Left lobe of liver (tissue), 2 donors: ENCODE results near the gene SMIM28. TPM values are rescaled to one million over a fixed set of nuclear protein-coding genes. Genes with fewer than 3 reads are reported as not detected.

Experiments
- ATAC-seq: fragments of 200-7000 bp; cut with Tn5 transposase; one replicate; pipeline ENCODE4 v1.9.1; 2020; ENCODE audit warnings: mild to moderate bottlenecking, moderate library complexity
- DNase-seq: peaks from one replicate; pipeline ENCODE4 v3.0.0-alpha.2; 2020; ENCODE audit warnings: low spot score
- total RNA-seq: library from RNA; stranded (reverse); gene quantifications from one replicate; pipeline ENCODE4 v1.2.1, GENCODE V29; 2021
- donor health status: DM: no; HTN: no; CAD: no; lungs with moderate emphysema.
- donor health status: DM: no; HTN: yes; CAD: no.

The SMIM28 gene
- total RNA-seq, 1 donor from 2014 or later: not detected

DNA sequence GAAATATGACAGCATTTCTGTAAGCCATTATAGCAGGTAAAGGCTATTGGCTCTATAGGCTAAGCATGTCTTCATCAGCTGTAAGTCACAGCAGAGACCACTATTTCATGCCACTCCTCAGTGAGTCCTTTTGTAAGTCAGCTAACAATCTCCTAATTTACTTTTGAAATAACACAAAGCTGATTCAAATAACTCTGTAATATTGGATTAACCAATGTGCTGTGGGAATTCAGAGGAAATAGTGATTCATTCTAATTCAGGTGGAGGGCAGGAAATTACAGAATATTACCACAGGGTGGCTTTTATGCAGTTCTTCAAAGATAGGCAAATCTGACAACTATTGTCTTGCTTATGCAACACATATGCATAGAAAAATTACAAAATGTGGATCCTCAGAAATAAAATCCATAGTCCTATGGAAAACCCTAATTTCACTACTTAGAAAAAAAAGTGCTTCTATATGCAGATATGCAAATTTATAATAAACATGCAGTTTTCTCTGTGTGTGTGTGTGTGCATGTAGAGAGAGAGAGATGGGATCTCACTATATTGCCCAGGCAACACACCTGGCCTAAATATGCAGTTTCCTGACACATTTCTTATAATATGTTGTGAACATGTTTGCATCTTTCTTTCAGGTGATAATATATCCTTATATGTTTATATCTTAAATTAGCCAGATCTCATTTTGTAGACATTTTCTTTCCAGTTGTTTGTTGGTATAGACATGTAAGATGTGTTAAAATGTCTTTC is 4.8 kb upstream of the SMIM28 start:
- no peak for DNase-seq
- ATAC-seq: peak; percentile 42

DNA sequence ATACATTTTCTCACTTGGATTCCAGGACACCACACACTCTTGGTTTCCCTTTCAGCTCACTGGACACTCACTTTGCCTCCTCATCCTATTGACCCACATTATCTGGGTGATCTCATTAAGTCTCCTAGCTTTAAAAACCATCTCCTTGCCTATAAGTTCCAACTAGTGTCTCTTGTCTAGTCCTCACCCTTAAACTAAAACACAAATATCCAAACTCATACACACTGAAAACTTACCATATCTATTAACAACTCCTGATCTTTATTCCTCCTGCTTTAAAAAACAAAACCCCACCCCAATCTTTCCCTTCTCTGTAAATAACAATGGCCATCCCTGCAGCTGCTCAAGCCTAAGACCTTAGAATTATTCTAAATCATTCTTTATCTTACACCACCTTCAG is 3.5 kb upstream of the SMIM28 start:
- DNase-seq (no peak), ATAC-seq (no peak)

DNA sequence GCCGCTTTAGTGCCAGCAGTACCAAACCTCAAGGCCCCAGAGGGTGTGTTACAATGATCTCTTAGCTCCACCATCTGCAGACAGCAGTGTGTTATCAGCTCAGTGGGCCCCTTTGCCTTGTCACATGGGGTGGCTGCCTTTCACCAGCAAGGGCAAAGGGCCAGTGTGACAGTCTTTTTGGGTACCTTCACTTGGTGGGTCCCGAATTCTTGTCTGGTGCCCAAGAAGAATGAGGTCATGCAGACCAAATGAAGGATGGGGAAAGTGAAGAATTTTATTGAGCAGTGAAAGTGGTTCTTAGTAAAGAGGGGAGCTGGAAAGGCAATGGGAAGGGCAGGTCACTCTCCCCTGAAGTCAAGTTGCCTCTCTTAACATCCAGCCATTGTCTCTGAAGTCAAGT is 2.9 kb upstream of the SMIM28 start:
- ATAC-seq (no peak), DNase-seq (no peak)

DNA sequence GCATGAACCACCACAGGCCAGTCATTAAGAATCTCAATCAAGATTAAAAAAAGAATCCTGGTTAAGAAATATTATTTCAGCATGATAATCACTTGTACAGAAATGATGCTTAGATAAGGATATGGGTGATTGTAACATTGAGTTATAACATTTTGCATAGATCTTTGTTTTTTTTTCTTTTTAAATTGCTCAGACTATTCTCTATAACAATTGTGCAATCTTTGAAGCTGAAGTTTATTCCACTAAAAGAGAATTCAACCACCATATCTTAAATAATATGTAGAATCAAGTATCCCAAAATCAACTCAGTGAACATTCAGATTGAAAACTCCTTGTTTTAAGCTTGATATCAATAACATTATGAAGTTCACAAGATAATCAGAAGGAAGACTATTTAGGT is 663 bp upstream of the SMIM28 start:
- no peak for ATAC-seq
- no peak for DNase-seq

DNA sequence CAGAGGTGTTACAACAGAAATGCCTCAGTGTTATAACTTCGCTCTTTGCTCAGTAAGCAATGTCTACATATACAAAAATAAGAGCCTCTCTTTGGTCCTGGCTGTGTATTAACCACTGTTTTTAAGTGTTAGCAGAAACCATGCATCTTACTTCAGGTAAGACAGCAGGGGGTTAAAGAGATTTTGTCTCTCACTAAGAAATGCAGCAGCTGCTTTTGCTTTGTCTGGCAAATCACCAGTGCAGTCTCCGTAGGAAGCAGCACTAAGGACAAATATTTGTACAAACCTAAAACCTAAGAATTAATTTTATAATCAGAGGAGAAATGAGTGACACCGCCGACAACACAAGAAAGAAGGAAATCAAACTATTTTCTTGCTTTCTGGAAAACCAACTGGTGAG is 758 bp downstream of the SMIM28 start:
- DNase-seq: no peak
- peak; percentile 34 for ATAC-seq

DNA sequence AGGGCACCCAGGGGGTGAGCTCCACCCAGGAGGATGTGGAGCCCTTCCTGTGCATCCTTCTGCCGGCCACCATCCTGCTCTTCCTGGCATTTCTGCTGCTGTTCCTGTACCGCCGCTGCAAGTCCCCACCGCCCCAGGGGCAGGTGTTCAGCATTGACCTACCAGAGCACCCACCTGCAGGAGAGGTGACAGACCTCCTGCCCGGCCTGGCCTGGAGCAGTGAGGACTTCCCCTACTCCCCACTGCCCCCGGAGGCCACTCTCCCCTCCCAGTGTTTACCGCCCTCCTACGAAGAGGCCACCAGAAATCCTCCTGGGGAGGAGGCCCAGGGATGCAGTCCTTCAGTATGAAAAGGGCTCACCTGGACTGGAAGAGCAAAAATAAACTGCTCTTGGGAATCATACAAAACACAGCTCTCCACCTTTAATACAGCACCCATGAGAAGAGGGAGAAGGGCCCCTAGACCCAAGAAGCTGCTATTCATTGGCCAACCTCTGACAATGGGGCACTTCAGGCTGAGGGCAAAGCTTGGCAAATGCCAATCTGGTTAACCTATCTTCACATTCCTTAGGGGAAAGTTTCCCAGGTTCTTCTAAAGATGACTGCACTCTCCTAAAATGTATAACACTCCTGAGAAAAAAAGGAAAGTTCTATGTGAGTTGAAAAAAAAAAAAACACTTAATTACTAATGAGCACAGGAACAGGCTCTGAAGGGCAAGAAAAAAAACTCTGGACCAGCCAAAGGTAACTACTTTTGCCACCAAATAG is 5.0 kb downstream of the SMIM28 start:
- no peak for ATAC-seq
- no peak for DNase-seq

DNA sequence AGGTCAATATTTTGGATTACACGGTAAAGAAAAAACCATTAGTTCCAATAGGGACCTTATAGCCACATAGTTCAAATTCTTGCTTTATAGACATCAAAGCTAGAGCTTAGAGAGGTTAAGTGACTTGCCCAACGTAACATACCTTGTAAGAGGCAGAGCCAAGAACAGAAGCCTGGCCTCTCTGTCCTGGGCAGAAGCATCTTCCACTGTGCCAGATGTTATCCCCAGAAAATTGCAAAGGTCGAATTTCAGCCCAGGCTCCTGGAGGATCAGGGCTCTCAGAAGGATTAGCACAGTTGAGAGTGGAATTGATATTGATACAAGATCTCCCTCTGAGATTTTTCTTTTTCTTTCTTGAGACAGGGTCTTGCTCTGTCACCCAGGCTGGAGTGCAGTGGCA is 6.1 kb downstream of the SMIM28 start:
- DNase-seq (no peak), ATAC-seq (no peak)

DNA sequence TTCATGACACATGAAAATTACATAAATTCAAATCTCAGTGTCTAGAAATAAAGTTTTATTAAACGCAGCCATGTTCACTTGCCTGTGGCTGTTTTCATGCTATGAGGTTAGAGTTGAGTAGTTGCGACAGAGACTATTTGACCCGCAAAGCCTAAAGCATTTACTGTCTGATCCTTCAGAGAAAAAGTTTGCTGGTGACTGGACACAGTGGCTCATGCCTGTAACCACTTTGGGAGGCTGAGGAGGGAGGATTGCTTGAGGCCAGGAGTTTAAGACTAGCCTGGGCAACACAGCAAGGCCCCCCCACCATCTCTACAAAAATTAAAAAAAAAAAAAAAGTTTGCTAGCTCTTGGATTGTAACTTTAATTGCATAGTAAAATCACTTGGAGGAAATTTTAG is 9.2 kb downstream of the SMIM28 start:
- ATAC-seq: peak; percentile 57
- DNase-seq: no peak

DNA sequence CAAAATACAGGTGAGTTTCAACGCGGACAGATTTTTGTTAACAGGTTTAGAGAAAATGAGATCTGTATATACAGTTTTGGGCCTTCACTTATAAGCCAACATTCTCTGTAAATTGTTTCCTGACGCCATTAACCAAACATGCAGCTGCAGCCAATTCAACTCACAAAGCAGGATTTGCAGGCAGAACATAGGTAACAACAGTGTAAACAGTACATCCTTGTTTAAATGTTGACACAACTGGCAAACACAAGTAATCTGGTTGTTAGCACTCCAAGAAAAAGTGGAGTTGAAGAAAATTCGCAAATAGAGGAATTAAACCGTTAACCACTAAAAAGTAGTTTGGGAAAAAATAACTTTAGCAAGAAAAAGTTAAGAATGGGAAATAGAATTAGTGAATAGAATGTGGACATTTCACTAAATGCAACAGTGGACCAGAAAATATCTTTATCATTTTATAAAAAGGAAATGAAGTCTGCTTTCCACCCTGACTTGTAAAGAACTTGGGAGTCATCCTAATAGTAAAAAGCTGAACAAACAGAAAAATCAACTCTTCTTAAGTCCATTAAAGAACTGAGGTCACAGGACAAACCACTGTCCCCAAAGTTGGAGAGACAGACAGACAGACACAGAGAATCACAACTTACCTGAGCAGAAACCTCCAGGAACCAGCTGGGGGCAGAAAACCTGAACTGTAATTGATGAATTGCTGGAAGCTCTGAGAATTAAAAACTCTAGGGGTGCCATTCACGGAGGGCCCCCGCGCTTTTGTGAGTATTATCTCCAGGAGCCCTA is 10.1 kb downstream of the SMIM28 start:
- ATAC-seq: peak; percentile 91
- DNase-seq: no peak

DNA sequence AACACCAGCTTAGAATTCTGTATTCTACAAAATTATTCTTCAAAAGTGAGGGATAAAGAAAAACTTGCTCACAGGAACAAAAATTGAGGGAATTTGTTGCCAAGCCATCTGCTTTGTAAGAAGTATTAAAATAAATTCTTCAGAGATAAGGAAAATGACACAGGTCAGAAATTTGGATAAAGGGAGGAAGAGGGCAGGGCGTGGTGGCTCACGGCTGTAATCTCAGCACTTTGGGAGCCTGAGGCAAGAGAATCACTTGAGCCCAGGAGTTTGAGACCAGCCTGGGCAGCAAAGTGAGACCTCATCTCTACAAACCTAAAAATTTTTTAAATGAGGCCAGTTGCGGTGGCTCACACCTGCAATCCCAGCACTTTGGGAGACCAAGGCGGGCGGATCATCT is 11.8 kb downstream of the SMIM28 start:
- ATAC-seq (no peak), DNase-seq (no peak)

DNA sequence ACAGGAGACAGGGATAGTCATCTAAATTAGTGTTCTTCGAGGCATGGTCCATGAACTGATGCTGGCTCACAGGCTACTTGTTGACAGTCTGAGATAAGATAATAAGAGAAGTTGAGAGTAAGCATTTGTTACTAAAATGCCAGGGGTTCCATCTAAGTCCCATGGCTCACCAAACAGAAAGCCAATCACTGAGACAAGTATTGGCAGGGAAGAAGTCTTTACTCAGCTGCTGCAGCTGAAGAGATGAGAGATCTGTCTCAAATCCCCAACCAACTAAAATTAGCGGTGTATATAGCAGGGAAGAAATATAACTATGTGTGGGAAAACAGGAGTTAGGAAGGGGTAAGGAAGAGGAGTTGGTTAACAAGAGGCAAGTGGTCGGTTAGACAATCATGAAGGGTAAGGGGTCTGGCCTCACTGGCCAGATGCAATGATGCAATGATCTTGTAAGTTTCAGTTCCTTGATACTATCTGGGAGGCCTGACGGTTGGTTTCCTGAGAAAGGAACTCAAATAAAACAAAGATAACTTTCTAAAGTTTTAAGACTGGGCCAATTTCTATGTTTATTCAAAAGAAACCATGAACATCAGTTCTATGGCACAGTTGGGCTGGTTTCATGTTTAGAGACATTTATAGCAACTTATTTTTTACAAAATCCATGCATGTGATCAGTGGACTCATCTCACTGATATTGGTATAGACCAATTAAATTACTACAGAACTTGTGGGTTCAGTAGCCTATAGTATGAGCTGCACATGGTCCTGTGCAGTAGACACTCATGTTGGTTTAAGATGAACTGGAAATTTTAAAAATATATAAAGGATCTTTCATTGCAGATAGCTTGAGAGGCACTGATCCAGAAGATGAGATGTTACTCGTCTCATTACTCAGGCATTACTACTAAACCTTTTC is 16.4 kb downstream of the SMIM28 start:
- DNase-seq (no peak), ATAC-seq (no peak)

DNA sequence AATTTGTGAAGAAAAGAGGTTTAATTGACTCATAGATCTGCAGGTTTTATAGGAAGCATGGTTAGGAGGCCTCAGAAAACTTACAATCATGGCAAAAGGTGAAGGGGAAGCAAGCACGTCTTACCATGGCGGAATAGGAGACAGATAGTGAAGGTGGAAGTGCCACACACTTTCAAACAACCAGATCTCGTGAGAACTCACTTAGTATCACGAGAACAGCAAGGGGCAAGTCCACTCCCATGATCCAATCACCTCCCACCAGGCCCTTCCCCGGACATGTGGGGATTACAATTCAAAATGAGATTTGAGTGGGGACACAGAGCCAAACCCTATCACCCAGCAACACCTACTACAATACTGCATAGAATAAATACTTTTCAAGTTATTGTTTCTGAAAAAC is 19.0 kb downstream of the SMIM28 start:
- DNase-seq (no peak), ATAC-seq (no peak)

DNA sequence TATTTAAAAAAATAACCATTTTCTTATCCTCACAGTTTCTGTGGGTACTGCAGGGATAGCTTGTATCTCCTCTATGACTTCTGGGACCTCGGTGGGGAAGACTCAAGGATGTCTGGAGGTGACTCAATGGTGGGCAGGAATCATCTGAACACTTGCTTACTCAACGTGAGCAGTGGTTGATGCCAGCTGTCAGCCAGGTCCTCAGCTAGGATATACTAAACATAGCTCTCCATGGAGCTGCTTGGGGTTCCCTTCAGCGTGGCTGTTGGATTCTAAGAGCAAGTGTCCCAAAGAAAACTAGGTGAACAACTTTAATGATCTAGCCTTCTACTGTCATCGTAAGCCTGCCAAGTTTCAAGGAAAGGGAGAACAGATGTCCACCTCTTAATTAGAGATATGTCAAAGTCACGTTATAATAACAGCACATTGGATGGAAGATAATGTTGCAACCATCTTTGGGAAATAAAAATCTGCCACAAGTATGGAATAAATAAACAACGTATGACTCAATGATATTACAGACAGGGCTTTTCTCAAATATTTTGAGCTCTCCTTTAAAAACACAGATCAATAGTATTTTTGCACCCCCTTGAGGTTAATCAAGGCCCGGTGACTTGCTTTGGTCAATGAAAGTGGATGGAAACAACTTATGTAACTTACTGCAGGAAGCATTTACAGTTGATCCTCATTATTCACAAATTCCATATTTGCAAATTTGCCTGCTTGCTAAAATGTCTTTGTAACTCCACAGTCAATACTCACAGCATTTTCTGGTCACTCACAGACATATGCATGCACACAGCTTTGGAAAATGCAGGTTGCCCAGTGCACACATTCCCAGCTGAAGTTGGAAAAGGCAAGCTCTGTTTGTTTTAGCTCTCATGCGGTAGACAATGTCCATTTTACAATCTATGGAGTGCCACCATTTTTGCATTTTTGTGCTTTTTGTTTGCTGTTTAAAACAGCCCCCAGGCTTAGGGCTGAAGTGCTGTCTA is 19.7 kb downstream of the SMIM28 start:
- DNase-seq: no peak
- ATAC-seq: no peak

DNA sequence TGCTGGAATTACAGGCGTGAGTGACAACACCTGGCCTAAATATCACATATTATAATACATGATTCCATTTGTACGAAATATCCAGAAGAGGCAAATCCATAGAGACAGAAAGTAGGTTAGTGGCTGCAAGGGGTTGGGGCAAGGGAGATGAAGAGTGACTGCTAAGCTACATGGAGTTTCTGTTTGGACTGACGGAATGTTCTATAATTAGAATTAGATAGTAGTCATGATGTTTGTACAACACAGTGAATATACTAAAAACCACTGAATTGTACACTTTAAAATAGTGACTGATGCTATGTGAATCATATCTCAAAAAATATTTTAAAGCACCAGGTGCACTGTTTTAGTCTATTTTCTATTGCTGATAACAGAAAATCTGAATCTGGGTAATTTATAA is 22.6 kb downstream of the SMIM28 start:
- no peak for ATAC-seq

DNA sequence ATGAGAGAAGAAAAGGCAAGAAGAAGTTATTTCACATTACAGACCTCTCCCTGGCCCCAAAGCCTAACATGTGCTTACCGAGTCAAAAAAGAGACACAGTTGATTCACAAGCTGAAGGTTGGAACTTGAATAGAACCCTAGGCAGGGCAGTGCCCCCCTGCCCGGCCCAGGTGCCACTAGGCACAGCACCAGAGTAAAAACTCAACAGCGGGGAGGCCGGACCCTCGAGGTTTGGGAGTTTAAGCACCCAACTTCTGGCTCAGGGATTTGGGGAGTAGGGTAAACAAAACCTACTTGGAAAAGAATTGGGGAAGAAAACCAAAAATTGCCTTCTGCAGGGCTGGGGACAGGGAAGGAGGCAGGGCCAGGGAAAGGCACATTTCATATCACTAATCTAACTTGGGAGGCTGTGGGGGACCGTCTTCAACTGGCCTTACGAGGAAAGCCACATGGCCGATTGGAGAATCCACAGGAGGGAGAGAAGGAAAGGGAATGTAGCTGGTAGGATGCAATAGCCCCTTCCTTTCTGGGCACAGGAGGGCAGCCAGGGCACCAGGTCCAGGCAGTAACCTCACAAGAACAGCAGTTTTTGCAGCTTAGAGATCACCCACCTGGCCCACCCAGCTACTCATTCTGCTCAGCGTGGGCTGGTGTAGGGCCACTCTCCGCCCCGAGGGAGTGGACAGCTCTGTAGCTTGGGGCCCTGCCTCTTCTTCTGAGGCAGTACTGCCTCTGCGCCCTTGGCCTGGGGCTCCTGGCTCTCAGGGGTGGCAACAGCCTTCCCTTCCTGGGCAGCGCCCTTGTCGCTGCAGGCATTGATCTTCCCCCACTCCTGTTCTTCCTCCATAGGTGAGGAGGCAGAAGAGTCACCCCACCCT is 24.5 kb downstream of the SMIM28 start:
- ATAC-seq (no peak), DNase-seq (no peak)

More for the DNA sequence above, 22.6 kb downstream of the SMIM28 start:
- DNase-seq: no peak

DNA sequence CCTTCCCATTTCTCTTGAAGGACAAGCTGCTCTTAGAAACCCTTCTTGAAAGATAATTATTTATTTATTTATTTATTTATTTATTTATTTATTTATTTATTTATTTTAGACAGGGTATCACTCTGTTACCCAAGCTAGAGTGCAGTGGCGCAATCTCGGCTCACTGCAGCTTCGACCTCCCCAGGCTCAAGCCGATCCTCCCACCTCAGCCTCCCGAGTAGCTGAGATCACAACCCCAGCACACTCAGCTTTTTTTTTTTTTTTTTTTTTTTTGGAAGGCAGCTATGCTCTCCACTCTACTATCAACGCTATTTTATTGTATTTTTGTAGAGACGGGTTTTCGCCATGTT is 25.1 kb downstream of the SMIM28 start:
- ATAC-seq: no peak
- no peak for DNase-seq

DNA sequence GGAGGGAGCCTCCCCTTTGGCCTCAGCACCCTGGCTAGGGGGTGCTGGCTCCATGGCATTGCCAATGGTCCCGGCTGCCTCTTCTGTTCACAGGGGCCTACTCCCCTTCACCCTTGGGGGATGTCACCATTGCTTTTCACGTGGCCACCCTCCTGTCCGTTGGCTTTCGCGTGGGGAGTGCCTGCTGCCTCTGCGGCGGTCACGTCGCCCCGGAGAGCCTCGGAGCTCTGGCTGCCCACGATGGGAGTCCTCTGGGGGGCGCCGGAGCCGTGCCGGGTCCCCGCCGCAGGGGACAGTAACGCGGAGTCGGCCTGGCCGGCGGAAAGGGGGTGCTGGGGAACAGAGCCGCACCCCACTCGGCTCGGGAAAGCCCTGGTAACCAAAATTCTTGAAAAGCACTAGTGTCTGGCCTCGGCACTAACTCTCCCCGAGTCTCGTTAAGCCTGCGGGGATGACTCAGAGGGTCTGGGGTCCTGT is 25.7 kb downstream of the SMIM28 start:
- DNase-seq (peak; percentile 58), ATAC-seq (peak; percentile 29)
